IPS DF 6.9 (cell line): Measurements from ENCODE around the gene CHEK1.

Source experiments
- DNase-seq: peaks from one replicate; pipeline ENCODE4 v3.0.0-alpha.2; 2013; ENCODE audit warnings: low read depth, low spot score
- H3K27ac ChIP-seq: one replicate; pipeline ENCODE4 v1.5.1; 2013; ENCODE audit warnings: low read length, control low read depth
- H3K27me3 ChIP-seq: 2 replicates; pipeline ENCODE4 v1.6.1; 2013; ENCODE audit warnings: mild to moderate bottlenecking, low read length; ENCODE audit not compliant: control insufficient read depth, insufficient read depth
- H3K36me3 ChIP-seq: 2 replicates; pipeline ENCODE4 v1.6.1; 2013; ENCODE audit warnings: low read length; ENCODE audit not compliant: control insufficient read depth, insufficient read depth
- H3K4me1 ChIP-seq: 2 replicates; pipeline ENCODE4 v1.6.1; 2013; ENCODE audit warnings: low read length; ENCODE audit not compliant: control insufficient read depth, insufficient read depth
- H3K4me3 ChIP-seq: 2 replicates; pipeline ENCODE4 v1.5.1; 2013; ENCODE audit warnings: mild to moderate bottlenecking, low read length
- H3K9me3 ChIP-seq: 2 replicates; pipeline ENCODE4 v1.6.1; 2013; ENCODE audit warnings: low read length, inconsistent platforms; ENCODE audit not compliant: control insufficient read depth, insufficient read depth
- WGBS: extraction: QIAGEN DNeasy Blood & Tissue Kit; methylation state at CpG from one replicate; pipeline ENCODE4 v1.1.7; 2013; ENCODE audit warnings: mixed read lengths, missing lambda C conversion rate; ENCODE audit not compliant: insufficient read length, insufficient coverage; 5-methylcytosine and 5-hydroxymethylcytosine counted together

The CHEK1 gene

DNA sequence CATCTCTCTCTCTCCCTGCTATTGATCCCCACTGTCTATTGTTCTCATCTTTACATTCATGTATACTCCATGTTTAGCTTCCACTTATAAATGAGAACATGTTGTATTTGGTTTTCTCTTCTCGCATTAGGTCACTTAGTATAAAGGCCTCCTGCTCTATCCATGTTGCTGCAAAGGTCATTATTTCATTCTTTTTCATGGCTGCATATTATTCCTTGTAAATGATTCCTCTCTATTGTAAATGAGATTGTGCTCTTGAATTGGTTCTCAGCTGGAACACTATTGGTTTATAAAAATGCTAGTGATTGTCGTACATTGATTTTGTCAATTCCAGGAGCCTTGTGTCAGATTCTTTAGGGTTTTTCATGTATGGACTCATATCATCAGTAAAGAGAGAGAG is 42.2 kb downstream of the CHEK1 start:
- whole genome bisulfite sequencing = no CpG with 5 or more reads among the region's 2 CpGs
- Histone ChIP-seq H3K4me3 (no peak overlapping the region), H3K36me3 (no peaks in the 10 kb centered on the region; the same call in 1 of the 2 replicates), H3K9me3 (no peaks in the 10 kb centered on the region), H3K27ac (no peak overlapping the region), H3K27me3 (no peaks in the 10 kb centered on the region), H3K4me1 (no peaks in the 10 kb centered on the region)
- DNase-seq = no peak

DNA sequence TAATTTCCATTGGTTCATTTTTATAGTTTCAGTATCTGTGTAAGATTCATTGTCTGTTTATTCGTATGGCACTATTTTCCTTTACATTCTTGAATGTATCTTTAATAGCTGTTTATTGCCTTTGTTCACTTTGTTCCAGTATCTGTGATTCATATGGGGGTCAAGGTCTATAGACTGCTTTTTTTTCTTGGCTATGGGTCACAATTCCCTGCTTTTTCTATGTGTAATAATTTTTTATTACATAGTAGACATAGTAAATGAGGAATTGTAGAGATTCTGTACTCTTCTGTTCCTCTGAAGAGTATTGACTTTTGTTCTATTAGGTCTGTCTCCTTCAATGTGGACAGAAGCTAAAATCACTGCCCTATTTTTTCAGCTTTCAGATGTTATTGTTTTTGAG is 45.2 kb downstream of the CHEK1 start:
- no peaks in the 10 kb centered on the region for H3K36me3 ChIP-seq
- WGBS = no CpG with 5 or more reads among the region's 1 CpG
- no peak overlapping the region for H3K27ac ChIP-seq
- H3K9me3 ChIP-seq = no peaks in the 10 kb centered on the region
- H3K4me3 ChIP-seq = no peak overlapping the region
- no peak for DNase-seq
- H3K27me3 ChIP-seq = no peaks in the 10 kb centered on the region
- H3K4me1 ChIP-seq = no peaks in the 10 kb centered on the region

DNA sequence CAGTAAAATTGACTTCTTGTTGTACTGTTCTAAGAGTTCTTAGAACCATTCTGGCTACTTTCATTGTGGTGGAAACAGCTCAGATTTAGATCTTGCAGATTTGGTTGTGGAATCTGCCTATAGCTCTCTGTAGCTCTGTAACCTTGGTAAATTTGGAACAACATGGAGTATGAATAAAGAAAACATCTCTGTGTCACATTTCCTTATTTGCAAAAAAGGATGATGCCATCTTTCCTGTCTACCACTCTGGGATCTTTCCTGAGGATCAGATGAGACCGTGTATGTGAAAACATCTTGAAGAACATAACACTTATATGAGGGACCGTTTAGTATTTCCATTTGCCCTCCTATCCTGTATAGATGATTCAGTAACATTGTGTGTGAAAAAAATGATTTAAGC is 46.6 kb downstream of the CHEK1 start:
- no peak overlapping the region for H3K27ac ChIP-seq
- no peaks in the 10 kb centered on the region for H3K9me3 ChIP-seq
- WGBS = no CpG with 5 or more reads among the region's 2 CpGs
- DNase-seq = no peak
- no peak overlapping the region for H3K4me3 ChIP-seq
- H3K36me3 ChIP-seq = no peaks in the 10 kb centered on the region
- H3K27me3 ChIP-seq = no peaks in the 10 kb centered on the region
- no peaks in the 10 kb centered on the region for H3K4me1 ChIP-seq

DNA sequence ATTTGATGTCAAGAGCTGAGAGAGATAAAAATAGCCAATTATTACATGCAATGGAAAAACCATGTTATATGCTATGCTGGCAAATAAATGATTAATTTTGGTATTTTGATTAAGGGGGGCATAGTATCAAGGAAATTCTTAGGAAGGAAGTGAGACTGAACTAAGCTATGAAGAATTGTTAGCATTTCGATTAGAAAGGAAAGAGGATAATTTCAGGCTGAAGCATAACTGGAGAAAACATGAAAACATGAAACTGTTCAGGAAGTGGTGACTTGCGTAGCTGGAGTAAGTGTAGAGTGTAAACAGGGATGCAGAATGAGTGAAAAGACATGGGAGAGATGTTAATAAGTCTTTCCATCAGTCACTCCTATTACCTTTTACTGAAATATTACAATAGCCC is 49.2 kb downstream of the CHEK1 start:
- Histone ChIP-seq H3K27me3 (no peaks in the 10 kb centered on the region), H3K36me3 (no peaks in the 10 kb centered on the region; the same call in 1 of the 2 replicates), H3K4me1 (no peaks in the 10 kb centered on the region), H3K9me3 (no peaks in the 10 kb centered on the region), H3K4me3 (no peak overlapping the region), H3K27ac (no peak overlapping the region)
- no CpG with 5 or more reads among the region's 2 CpGs for WGBS
- no peak for DNase-seq

DNA sequence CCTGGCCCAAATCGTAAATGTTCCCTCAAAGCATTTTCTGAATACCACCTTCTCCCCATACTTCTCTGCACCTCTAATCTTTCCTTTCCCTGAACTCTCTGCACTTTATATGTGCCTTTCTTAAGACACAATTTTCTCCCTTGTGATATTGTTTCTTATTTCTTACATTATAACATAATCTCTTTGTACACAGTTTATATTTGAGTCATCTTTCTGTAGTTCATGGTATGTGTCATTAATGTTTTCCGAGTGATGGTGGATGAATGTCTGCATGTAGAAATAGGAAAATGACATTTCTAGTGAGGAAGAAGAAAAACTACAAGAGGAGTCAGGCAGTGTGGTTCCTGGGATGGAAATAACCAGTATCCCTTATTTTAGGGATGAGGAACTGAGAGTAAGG is 50.2 kb downstream of the CHEK1 start:
- Histone ChIP-seq H3K4me1 (no peaks in the 10 kb centered on the region), H3K9me3 (no peaks in the 10 kb centered on the region), H3K4me3 (no peak overlapping the region), H3K36me3 (no peaks in the 10 kb centered on the region; the same call in 1 of the 2 replicates), H3K27ac (no peak overlapping the region), H3K27me3 (no peaks in the 10 kb centered on the region)
- DNase-seq = no peak
- WGBS = no CpG with 5 or more reads among the region's 2 CpGs

DNA sequence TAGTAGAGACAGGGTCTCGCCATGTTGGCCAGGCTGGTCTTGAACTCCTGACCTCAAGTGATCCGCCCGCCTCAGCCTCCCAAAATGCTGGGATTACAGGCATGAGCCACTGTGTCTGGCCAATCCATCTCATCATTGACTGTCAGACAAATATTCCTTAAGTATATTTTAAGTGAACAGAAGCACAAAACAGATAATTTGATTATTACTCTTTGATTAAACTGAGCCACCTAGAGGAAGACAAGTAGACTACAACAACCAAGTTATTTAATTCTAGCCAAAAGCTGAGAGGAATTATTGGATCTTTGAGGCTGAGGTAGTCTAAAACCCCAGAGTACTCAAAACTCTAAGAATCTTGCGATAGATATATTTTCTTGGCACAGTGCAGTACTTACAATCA is 54.4 kb downstream of the CHEK1 start:
- no peaks in the 10 kb centered on the region for H3K27me3 ChIP-seq
- H3K9me3 ChIP-seq = no peaks in the 10 kb centered on the region
- no CpG with 5 or more reads among the region's 4 CpGs for WGBS
- H3K4me1 ChIP-seq = no peaks in the 10 kb centered on the region
- DNase-seq = no peak
- H3K27ac ChIP-seq = no peak overlapping the region
- no peak overlapping the region for H3K4me3 ChIP-seq
- H3K36me3 ChIP-seq = no peaks in the 10 kb centered on the region; the same call in 1 of the 2 replicates

DNA sequence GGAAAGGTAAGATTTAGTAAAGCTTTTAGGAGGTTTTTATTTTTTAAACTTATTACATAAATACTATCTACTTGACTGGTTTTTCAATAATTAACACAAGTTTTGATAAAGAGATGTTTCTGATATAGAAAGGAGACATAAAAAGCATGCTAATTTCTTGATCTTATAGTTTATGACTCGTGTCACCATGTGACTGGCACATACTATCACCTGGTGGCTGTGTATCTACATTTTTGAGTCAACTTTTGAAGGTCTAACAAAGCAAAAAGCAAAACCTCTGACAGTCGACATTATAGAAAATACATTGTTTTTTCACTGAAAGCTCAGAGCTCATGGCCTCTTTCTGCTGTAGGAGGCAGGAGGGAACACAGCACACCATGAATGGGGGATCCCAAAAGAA is 54.9 kb downstream of the CHEK1 start:
- H3K36me3 ChIP-seq = no peaks in the 10 kb centered on the region; the same call in 1 of the 2 replicates
- H3K4me3 ChIP-seq = no peak overlapping the region
- WGBS = no CpG with 5 or more reads among the region's 2 CpGs
- no peaks in the 10 kb centered on the region for H3K9me3 ChIP-seq
- no peaks in the 10 kb centered on the region for H3K27me3 ChIP-seq
- H3K27ac ChIP-seq = no peak overlapping the region
- no peak for DNase-seq
- H3K4me1 ChIP-seq = no peaks in the 10 kb centered on the region

DNA sequence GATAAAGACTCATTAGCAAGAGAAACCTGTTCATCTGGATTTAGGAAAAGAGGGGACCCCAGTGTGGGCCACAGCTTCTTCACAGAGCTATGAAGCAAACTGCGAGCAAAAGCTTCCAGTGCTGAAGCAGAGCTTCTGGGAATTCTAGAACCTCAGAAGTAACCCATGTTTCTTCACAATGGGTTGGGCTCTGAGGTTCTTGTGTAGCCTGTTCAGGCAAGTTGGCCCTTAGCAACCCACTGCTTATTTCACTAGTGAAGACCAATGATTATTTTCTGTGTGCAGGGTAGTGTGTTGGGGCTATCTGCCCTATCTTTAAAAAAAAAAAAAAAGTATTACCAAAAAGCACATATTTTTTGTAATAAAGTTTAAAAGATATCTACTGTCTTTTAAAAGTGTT is 55.8 kb downstream of the CHEK1 start, which contains the start of gene ACRV1:
Gene ACRV1 (minus strand): TSS at position 101 of the 400 bp plus-strand sequence. CDS start 67 bp downstream, at position 34.
- no peaks in the 10 kb centered on the region for H3K4me1 ChIP-seq
- H3K36me3 ChIP-seq = no peaks in the 10 kb centered on the region; the same call in 1 of the 2 replicates
- H3K9me3 ChIP-seq = no peaks in the 10 kb centered on the region
- WGBS = no CpG with 5 or more reads among the region's 1 CpG
- no peak within 1 kb of the TSS for H3K4me3 ChIP-seq
- DNase-seq = no peak
- H3K27ac ChIP-seq = no peak within 1 kb of the TSS
- H3K27me3 ChIP-seq = no peaks in the 10 kb centered on the region

DNA sequence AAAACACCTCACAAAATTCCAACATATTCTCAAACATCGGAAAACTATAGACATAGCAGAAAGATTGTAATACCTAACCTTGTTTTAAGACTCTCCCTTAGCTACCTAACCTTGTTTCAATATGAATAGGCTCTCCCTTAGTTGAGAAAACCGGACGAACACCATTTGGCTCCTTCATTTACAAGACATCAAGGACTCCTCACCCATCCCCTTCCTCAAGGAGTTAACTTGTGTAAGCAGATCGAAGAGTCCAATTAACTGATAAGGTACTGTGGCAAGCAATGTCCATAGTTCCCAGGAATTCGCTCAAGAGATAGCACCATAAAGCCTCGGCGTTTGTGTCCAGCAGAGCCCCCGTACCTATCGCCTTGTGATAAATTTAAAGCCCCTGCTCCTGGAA is 60.3 kb downstream of the CHEK1 start:
- Histone ChIP-seq H3K4me3 (no peak overlapping the region), H3K27ac (no peak overlapping the region), H3K4me1 (no peaks in the 10 kb centered on the region), H3K36me3 (no peaks in the 10 kb centered on the region), H3K27me3 (no peaks in the 10 kb centered on the region), H3K9me3 (no peaks in the 10 kb centered on the region)
- 100% methylated on average over 1 of the region's 9 CpGs for WGBS
- no peak for DNase-seq

DNA sequence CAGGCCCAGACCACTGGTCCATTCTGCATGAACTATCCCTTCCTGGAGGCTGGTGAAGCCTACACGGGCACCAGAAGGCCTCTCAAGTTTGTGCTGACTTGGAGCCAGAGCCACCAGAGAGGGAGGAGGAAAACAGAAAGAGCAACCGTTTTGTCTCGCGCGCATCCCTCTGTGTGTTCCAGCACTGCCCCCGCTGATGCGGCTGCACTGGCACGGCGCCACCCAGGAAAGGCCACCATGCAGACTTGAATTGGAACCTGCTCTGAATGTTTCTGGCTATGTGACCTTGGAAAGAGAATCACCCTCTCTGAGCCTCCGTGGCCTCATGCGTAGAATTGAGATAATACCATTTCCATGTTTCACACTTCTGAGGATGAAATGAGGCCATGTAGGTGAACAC is 63.1 kb downstream of the CHEK1 start:
- Histone ChIP-seq H3K4me1 (no peaks in the 10 kb centered on the region), H3K36me3 (no peaks in the 10 kb centered on the region), H3K4me3 (no peak overlapping the region), H3K27ac (no peak overlapping the region), H3K27me3 (no peaks in the 10 kb centered on the region), H3K9me3 (no peaks in the 10 kb centered on the region)
- no peak for DNase-seq
- no CpG with 5 or more reads among the region's 11 CpGs for WGBS

DNA sequence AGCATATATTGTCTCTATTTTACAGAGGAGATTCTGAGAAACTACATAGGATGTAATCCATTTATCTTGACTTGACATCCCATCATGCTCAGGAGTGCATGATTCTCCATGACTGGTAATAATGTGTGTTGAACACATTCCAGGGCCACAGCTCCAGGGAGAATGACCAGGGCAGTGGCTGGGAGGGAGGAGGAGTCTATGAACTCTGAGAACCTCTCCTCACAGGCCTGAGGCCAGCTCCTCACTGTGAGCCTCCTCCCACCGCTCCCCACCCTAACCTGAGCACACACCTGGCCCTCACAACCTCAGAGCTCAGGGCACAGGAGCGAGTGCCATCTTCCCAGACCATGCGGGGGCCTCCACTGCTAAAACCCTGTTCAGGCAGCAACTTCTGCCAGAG is 63.7 kb downstream of the CHEK1 start:
- DNase-seq = no peak
- Histone ChIP-seq H3K36me3 (0 out of 2 replicates have a peak, but pooled peaks cover 3% of the 10 kb centered on the region), H3K27me3 (no peaks in the 10 kb centered on the region), H3K4me1 (no peaks in the 10 kb centered on the region), H3K4me3 (no peak overlapping the region), H3K27ac (no peak overlapping the region), H3K9me3 (no peaks in the 10 kb centered on the region)
- WGBS = no CpG with 5 or more reads among the region's 3 CpGs
